Transverse colon (tissue), 4 donors: ENCODE data around the gene FYB2. TPM values are rescaled to one million over a fixed set of nuclear protein-coding genes. Genes with fewer than 3 reads are reported as not detected.

Experiments
- DNase-seq: peaks from one replicate; pipeline ENCODE4 v3.0.0-alpha.2; 2019
- H3K27ac ChIP-seq, 4 donors: fragments of 200-600 bp; sonication (generic); 2 replicates each; pipeline ENCODE4 v1.5.1; 2016 to 2018; ENCODE audit warnings: inconsistent platforms in 4 of 4
- H3K27me3 ChIP-seq: fragments of 200-600 bp; sonication (generic); 2 replicates; pipeline ENCODE4 v1.5.1; 2017; ENCODE audit warnings: inconsistent platforms
- H3K36me3 ChIP-seq, 4 donors: fragments of 200-600 bp; sonication (generic); 2 replicates each; pipeline ENCODE4 v1.5.1; 2017 to 2019; ENCODE audit warnings: inconsistent platforms in 4 of 4
- H3K4me1 ChIP-seq, 4 donors: fragments of 200-600 bp; sonication (generic); 2 replicates each; pipeline ENCODE4 v1.5.1; 2017 to 2020; ENCODE audit warnings: inconsistent platforms in 4 of 4
- H3K4me3 ChIP-seq, 4 donors: fragments of 200-600 bp; sonication (generic); 1 replicate in 1 of 4; 2 replicates in 3 of 4; pipeline versions ENCODE4 v1.5.1 to v1.6.1; 2017 to 2019; ENCODE audit warnings: inconsistent platforms in 4 of 4
- H3K9me3 ChIP-seq, 2 donors: fragments of 200-600 bp; sonication (generic); 2 replicates each; pipeline ENCODE4 v1.5.1; 2017 to 2019; ENCODE audit warnings: inconsistent platforms in 2 of 2
- CTCF ChIP-seq, 5 experiments: fragments of 200-600 bp in 3 of 5; fragments of 450-650 bp in 2 of 5; sonication (generic) in 3 of 5; IDR thresholded peaks; 1 replicate in 2 of 5; 2 replicates in 3 of 5; pipeline ENCODE4 v1.5.1; 2016 to 2017; ENCODE audit warnings: antibody characterized with exemption in 5 of 5, inconsistent platforms in 3 of 5, mild to moderate bottlenecking in 2 of 5, moderate library complexity in 1 of 5
- EP300 ChIP-seq: sonication (generic); formaldehyde crosslinking; IDR thresholded peaks from one replicate; pipeline ENCODE4 v1.6.1; 2017; ENCODE audit warnings: antibody characterized with exemption, low read depth
- POLR2A ChIP-seq: fragments of 450-650 bp; IDR thresholded peaks from one replicate; pipeline ENCODE4 v1.6.1; 2016; ENCODE audit warnings: antibody characterized with exemption, mild to moderate bottlenecking, moderate library complexity
- POLR2AphosphoS5 ChIP-seq, 3 donors: sonication (generic); formaldehyde crosslinking; IDR thresholded peaks; one replicate each; pipeline ENCODE4 v1.6.1; 2016; ENCODE audit warnings: antibody characterized with exemption in 3 of 3
- WGBS, 2 donors: methylation state at CpG; one replicate each; pipeline ENCODE4 v1.1.5; 2018; ENCODE audit warnings: low coverage in 1 of 2; 5-methylcytosine and 5-hydroxymethylcytosine counted together
- in situ Hi-C, 4 donors: fragments of 200-750 bp; cut with MboI; loops; one replicate each; pipeline versions ENCODE4 v1.15.0 to v1.15.1; 2017; ENCODE audit warnings: low sequenced_read_pairs in 3 of 4, low pct_ligation_motif_present in 1 of 4, low pct_unique_long_range_greater_than_20kb in 1 of 4
- intact Hi-C: fragments of 100-400 bp; cut with DNase I; formaldehyde crosslinking; loops from one replicate; pipeline ENCODE4 v1.15.1; 2023; ENCODE audit warnings: low total_unique reads
- total RNA-seq, 4 donors: library from RNA; depleted of rRNA; stranded (reverse); fragments of >200 nt; gene quantifications; one replicate each; pipeline ENCODE4 v1.1.0, GENCODE V29; 2016

Gene FYB2
- total RNA-seq, 4 donors from 2014 or later: 2.4 to 7.1 (median 5.6) TPM

DNA sequence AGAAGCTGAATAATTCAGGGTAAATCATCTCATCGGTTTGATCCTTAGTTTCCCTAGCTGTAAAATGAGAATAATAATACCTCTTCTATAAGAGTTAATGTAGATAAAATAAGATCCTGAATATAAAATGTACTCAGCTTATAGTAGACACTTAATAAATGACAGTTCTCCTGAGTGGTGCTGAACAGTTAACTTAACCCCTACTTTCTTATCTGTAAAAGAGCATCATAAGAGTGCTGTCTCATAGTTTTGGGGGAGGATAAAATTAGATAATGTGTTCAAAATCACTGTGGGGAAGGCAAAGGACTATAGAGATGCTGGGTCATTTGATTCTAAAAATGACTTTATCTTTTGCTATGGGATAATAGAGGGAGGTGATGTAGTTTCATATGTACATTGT, 36.0 kb upstream of the FYB2 start:
- 70 to 94% methylated on average over 1 of the region's 1 CpG for WGBS, 2 donors
- no peaks in the 10 kb centered on the region for H3K36me3 ChIP-seq
- H3K4me1 ChIP-seq: no peaks in the 10 kb centered on the region
- H3K9me3 ChIP-seq: no peaks in the 10 kb centered on the region
- DNase-seq: no peak
- TF ChIP-seq POLR2AphosphoS5 (IDR thresholded peaks at IDR 0.05) (no peak), EP300 (no peak), CTCF (IDR thresholded peaks at IDR 0.05) (no peak), POLR2A (no peak)
- no peak overlapping the region for H3K4me3 ChIP-seq
- no peaks in the 10 kb centered on the region for H3K27me3 ChIP-seq
- H3K27ac ChIP-seq: no peak overlapping the region
- in situ Hi-C loops (no loop called here), intact Hi-C loops (no loop called here)

DNA sequence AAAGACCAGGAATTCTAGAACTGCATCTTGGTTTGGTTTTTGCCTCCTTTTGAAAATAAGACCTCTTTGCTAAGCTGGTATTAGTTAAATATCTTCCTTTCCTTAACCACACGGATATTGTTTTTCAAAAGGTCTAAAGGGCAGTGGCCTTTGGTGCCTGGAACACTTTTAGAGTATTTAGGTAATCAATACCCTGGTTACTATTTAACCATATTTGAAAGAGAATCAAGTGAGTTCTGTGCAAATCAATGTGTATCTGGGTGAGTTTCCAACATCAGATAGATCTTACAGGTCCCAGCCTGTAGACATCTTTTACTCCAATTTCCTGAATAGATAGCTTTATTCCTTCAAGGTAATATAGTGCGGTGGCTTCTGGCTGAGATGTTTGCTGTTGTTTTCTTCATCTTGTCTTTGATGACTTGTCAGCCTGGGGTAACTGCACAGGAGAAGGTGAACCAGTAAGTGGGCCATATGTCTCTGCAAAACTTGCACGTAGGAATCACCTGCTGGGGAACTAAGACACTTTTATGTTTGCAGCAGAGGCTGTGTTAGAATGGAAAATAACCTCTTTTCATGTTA, 35.4 kb upstream of the FYB2 start, which contains the start of gene C8A:
C8A (plus strand) TSS at position 277 of the 579 bp plus-strand sequence; CDS start at position 382, 105 bp downstream.
- no peak for DNase-seq
- intact Hi-C loops: no loop called here
- Histone ChIP-seq H3K4me3 (no peak within 1 kb of the TSS), H3K9me3 (no peaks in the 10 kb centered on the region), H3K27me3 (no peaks in the 10 kb centered on the region), H3K4me1 (no peaks in the 10 kb centered on the region), H3K36me3 (no peaks in the 10 kb centered on the region), H3K27ac (no peak within 1 kb of the TSS)
- TF ChIP-seq POLR2AphosphoS5 (IDR thresholded peaks at IDR 0.05) (no peak), CTCF (IDR thresholded peaks at IDR 0.05) (no peak), EP300 (no peak), POLR2A (no peak)
- in situ Hi-C loops: no loop called here
- WGBS, 2 donors: 38 to 45% methylated on average over 3 of the region's 3 CpGs

GRCh38 chr1:56852476-56852875, 33.3 kb upstream of the FYB2 start:
- WGBS, 2 donors: 0 to 44% methylated on average over 1 of the region's 1 CpG

GRCh38 chr1:56850922-56851321, 31.7 kb upstream of the FYB2 start:
- H3K4me3 ChIP-seq: no peak overlapping the region
- no peaks in the 10 kb centered on the region for H3K4me1 ChIP-seq
- intact Hi-C loops (no loop called here), in situ Hi-C loops (no loop called here)
- H3K9me3 ChIP-seq: no peaks in the 10 kb centered on the region
- H3K36me3 ChIP-seq: no peaks in the 10 kb centered on the region
- DNase-seq: no peak
- no peaks in the 10 kb centered on the region for H3K27me3 ChIP-seq
- TF ChIP-seq POLR2A (no peak), EP300 (no peak), POLR2AphosphoS5 (IDR thresholded peaks at IDR 0.05) (no peak), CTCF (IDR thresholded peaks at IDR 0.05) (no peak)
- WGBS, 2 donors: 69 to 100% methylated on average over 1 to 5 of the region's 5 CpGs
- H3K27ac ChIP-seq: no peak overlapping the region

More at GRCh38 chr1:56852476-56852875, 33.3 kb upstream of the FYB2 start:
- no peak for TF ChIP-seq POLR2A
- TF ChIP-seq POLR2AphosphoS5 (IDR thresholded peaks at IDR 0.05): no peak
- no peak for DNase-seq
- in situ Hi-C loops: no loop called here
- Histone ChIP-seq H3K27ac (no peak overlapping the region), H3K36me3 (no peaks in the 10 kb centered on the region), H3K4me3 (no peak overlapping the region), H3K4me1 (no peaks in the 10 kb centered on the region), H3K9me3 (no peaks in the 10 kb centered on the region), H3K27me3 (no peaks in the 10 kb centered on the region)
- intact Hi-C loops: no loop called here

- in situ Hi-C loops: no loop called here
- Histone ChIP-seq H3K4me3 (no peak overlapping the region), H3K36me3 (no peaks in the 10 kb centered on the region)
Measured at GRCh38 chr1:56850411-56850810, 31.2 kb upstream of the FYB2 start.

More at GRCh38 chr1:56850411-56850810, 31.2 kb upstream of the FYB2 start:
- intact Hi-C loops: no loop called here
- no peak for TF ChIP-seq EP300
- no peak for TF ChIP-seq CTCF (IDR thresholded peaks at IDR 0.05)
- no peak for TF ChIP-seq POLR2AphosphoS5 (IDR thresholded peaks at IDR 0.05)
- no peak for TF ChIP-seq POLR2A
- Histone ChIP-seq H3K4me1 (no peaks in the 10 kb centered on the region), H3K9me3 (no peaks in the 10 kb centered on the region), H3K27ac (no peak overlapping the region), H3K27me3 (no peaks in the 10 kb centered on the region)
- 85 to 100% methylated on average over 1 to 2 of the region's 2 CpGs for WGBS, 2 donors
- DNase-seq: no peak
